ENCODE data around the gene FGFBP1.

Gene FGFBP1

GRCh38 chr4:15935504-15936402 lies 2.8 kb downstream of the FGFBP1 start:
- no peaks in the 10 kb centered on the region for H3K9me3 ChIP-seq (ENCODE audit: low read length)
- no peak overlapping the region for H2AFZ ChIP-seq (ENCODE audit: low read depth, low read length)
- H3K4me1 ChIP-seq (ENCODE audit: insufficient read depth, low read length) = no peaks in the 10 kb centered on the region
- H3K36me3 ChIP-seq (ENCODE audit: insufficient read depth, low read length) = no peaks in the 10 kb centered on the region
- peaks cover 14% of the 10 kb centered on the region for H3K27me3 ChIP-seq (ENCODE audit: insufficient read depth, low read length)
- no peak overlapping the region for H3K4me3 ChIP-seq (ENCODE audit: low read length)

DNA sequence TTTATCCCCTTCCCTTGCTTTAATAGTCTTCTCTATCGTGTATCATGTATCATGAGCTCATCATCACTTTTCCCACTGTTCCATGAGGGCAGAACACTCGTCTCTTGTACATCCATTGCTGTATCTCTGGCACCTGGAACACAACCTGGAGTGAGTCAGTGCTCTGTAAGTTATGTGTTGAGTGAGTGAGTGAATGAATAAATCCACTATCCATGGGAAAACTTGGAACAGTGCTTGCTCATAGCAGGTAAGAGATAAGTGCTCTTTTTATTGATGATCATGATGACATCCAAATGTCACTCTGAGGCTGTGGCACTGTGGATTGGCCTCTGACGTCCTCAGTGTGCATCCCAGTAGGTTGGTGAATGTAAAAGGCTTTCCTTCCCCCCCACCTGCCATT lies 4.3 kb downstream of the FGFBP1 start:
- no peaks in the 10 kb centered on the region for H3K9me3 ChIP-seq (ENCODE audit: low read length)
- no peak overlapping the region for H2AFZ ChIP-seq (ENCODE audit: low read depth, low read length)
- no peaks in the 10 kb centered on the region for H3K36me3 ChIP-seq (ENCODE audit: insufficient read depth, low read length)

DNA sequence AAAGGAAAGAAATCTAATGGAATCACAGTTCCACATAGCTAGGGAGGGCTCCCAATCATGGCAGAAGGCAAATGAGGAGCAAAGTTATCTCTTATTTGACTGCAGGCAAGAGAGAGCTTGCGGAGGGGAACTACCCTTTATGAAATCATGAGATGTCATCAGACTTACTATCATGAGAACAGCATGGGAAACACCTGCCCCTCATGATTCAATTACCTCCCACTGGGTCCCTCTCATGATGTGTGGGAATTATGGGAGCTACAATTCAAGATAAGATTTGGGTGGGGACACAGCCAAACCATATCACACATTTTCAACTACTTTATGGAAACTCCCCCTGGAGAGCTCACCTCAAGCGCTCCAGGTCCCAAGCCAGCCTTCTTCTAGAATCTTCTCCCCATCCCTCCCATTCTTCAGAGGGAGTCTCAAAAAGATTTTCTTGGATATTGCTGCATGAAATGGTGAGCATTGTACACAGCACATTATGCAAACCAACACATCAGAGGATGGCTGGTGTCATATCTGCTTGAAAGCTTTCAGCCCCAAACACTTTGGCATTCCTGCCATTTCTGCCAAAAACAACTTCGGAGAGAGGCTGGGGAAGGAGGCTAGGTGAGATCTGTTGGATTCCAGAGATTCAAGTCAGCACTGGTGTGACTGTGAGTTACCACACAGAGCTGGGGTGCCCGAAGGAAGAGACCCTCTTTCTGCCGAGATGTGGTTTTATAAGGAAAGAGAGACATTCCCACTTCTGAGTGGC lies 6.9 kb downstream of the FGFBP1 start:
- Histone ChIP-seq H2AFZ (ENCODE audit: low read depth, low read length) (no peak overlapping the region), H3K9me3 (ENCODE audit: low read length) (no peaks in the 10 kb centered on the region), H3K36me3 (ENCODE audit: insufficient read depth, low read length) (no peaks in the 10 kb centered on the region), H3K27me3 (ENCODE audit: insufficient read depth, low read length) (peaks cover 7% of the 10 kb centered on the region), H3K4me1 (ENCODE audit: insufficient read depth, low read length) (no peaks in the 10 kb centered on the region), H3K4me3 (ENCODE audit: low read length) (no peak overlapping the region)

More for the DNA sequence above, 4.3 kb downstream of the FGFBP1 start:
- Histone ChIP-seq H3K27me3 (ENCODE audit: insufficient read depth, low read length) (peaks cover 11% of the 10 kb centered on the region), H3K4me3 (ENCODE audit: low read length) (no peak overlapping the region), H3K4me1 (ENCODE audit: insufficient read depth, low read length) (no peaks in the 10 kb centered on the region)

DNA sequence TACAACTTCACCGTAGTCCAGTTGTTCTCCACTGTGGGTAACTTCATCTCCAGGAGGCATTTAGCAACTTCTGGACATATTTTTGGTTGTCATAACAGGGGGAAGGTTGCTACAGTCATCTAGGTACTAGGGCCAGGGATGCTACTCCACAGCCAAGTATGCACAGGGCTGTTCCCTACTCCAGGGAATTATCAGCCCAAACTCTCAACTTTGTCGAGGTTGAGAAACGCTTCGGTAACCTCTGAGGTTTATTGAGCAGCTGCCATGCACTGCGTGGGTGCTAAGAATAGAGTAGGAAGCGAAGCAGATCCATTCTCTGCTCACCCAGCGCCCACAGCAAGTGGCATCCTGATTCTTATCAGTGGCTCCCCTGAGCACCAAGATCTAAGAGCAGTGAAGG lies 8.2 kb downstream of the FGFBP1 start:
- Histone ChIP-seq H3K4me3 (ENCODE audit: low read length) (no peak overlapping the region), H3K4me1 (ENCODE audit: insufficient read depth, low read length) (no peaks in the 10 kb centered on the region), H3K27me3 (ENCODE audit: insufficient read depth, low read length) (peaks cover 7% of the 10 kb centered on the region), H2AFZ (ENCODE audit: low read depth, low read length) (no peak overlapping the region), H3K36me3 (ENCODE audit: insufficient read depth, low read length) (no peaks in the 10 kb centered on the region), H3K9me3 (ENCODE audit: low read length) (no peaks in the 10 kb centered on the region)

- Histone ChIP-seq H3K4me1 (ENCODE audit: insufficient read depth, low read length) (no peaks in the 10 kb centered on the region), H2AFZ (ENCODE audit: low read depth, low read length) (no peak overlapping the region), H3K27me3 (ENCODE audit: insufficient read depth, low read length) (peaks cover 7% of the 10 kb centered on the region), H3K9me3 (ENCODE audit: low read length) (no peaks in the 10 kb centered on the region), H3K4me3 (ENCODE audit: low read length) (no peak overlapping the region), H3K36me3 (ENCODE audit: insufficient read depth, low read length) (no peaks in the 10 kb centered on the region)
Measured at GRCh38 chr4:15929540-15929939, 9.0 kb downstream of the FGFBP1 start.

DNA sequence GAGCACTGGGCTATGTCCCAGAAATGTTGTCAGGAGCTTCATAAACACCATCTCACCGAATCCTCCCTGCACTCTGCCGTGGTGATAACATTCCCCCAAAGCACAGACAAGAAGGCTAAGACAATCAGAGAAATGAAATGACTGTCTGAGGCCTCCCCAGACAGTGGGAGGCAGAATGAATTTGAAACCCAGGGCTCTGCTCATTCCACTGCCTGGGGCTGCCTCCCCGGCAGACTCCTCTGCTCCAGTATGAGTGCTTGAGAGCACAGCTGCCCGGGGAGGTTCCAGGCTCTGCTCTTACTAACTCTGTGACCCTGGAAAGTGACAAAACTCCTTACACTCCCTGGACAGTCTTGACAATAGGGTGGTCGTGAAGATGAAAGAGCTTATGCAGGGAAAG lies 9.7 kb downstream of the FGFBP1 start:
- Histone ChIP-seq H3K27me3 (ENCODE audit: insufficient read depth, low read length) (peaks cover 7% of the 10 kb centered on the region), H3K4me3 (ENCODE audit: low read length) (no peak overlapping the region), H2AFZ (ENCODE audit: low read depth, low read length) (no peak overlapping the region), H3K36me3 (ENCODE audit: insufficient read depth, low read length) (no peaks in the 10 kb centered on the region), H3K9me3 (ENCODE audit: low read length) (no peaks in the 10 kb centered on the region), H3K4me1 (ENCODE audit: insufficient read depth, low read length) (no peaks in the 10 kb centered on the region)

- H2AFZ ChIP-seq (ENCODE audit: low read depth, low read length) = no peak overlapping the region
- no peaks in the 10 kb centered on the region for H3K4me1 ChIP-seq (ENCODE audit: insufficient read depth, low read length)
- H3K27me3 ChIP-seq (ENCODE audit: insufficient read depth, low read length) = peaks cover 5% of the 10 kb centered on the region
- H3K36me3 ChIP-seq (ENCODE audit: insufficient read depth, low read length) = no peaks in the 10 kb centered on the region
- H3K9me3 ChIP-seq (ENCODE audit: low read length) = no peaks in the 10 kb centered on the region
- no peak overlapping the region for H3K4me3 ChIP-seq (ENCODE audit: low read length)
Measured at GRCh38 chr4:15926486-15926885, 12.1 kb downstream of the FGFBP1 start.

DNA sequence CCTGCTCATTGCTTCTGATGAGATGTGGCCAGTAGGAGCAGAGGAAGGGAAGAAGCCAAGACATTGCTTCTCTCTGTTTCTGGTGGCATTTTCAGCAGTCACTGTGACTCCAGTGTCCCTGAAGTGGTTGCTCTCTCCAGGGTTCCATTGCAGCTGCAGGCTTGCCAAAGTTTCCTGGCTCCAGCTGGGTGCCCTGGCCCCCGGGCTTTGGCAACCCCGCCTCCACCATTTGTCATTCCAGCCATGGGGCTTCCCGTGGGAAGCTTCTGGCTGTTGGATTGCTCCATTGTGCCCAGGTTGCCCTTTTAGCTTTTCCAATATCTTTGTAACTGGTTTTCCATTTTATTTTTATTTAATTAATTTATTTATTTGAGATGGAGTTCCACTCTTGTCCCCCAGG lies 12.7 kb downstream of the FGFBP1 start:
- Histone ChIP-seq H3K4me3 (ENCODE audit: low read length) (no peak overlapping the region), H2AFZ (ENCODE audit: low read depth, low read length) (no peak overlapping the region), H3K9me3 (ENCODE audit: low read length) (no peaks in the 10 kb centered on the region), H3K27me3 (ENCODE audit: insufficient read depth, low read length) (peaks cover 8% of the 10 kb centered on the region), H3K4me1 (ENCODE audit: insufficient read depth, low read length) (no peaks in the 10 kb centered on the region), H3K36me3 (ENCODE audit: insufficient read depth, low read length) (no peaks in the 10 kb centered on the region)

- no peak overlapping the region for H3K4me3 ChIP-seq (ENCODE audit: low read length)
Measured at GRCh38 chr4:15921592-15921932, 17.0 kb downstream of the FGFBP1 start.

GRCh38 chr4:15920723-15921591 lies 17.6 kb downstream of the FGFBP1 start:
- Histone ChIP-seq H3K36me3 (ENCODE audit: insufficient read depth, low read length) (no peaks in the 10 kb centered on the region), H3K27me3 (ENCODE audit: insufficient read depth, low read length) (peaks cover 5% of the 10 kb centered on the region), H3K4me1 (ENCODE audit: insufficient read depth, low read length) (no peaks in the 10 kb centered on the region), H2AFZ (ENCODE audit: low read depth, low read length) (no peak overlapping the region), H3K4me3 (ENCODE audit: low read length) (no peak overlapping the region), H3K9me3 (ENCODE audit: low read length) (no peaks in the 10 kb centered on the region)

More at GRCh38 chr4:15921592-15921932, 17.0 kb downstream of the FGFBP1 start:
- no peak overlapping the region for H2AFZ ChIP-seq (ENCODE audit: low read depth, low read length)
- no peaks in the 10 kb centered on the region for H3K36me3 ChIP-seq (ENCODE audit: insufficient read depth, low read length)
- H3K27me3 ChIP-seq (ENCODE audit: insufficient read depth, low read length) = peaks cover 5% of the 10 kb centered on the region
- H3K9me3 ChIP-seq (ENCODE audit: low read length) = no peaks in the 10 kb centered on the region
- H3K4me1 ChIP-seq (ENCODE audit: insufficient read depth, low read length) = no peaks in the 10 kb centered on the region

GRCh38 chr4:15918484-15919129 lies 19.9 kb downstream of the FGFBP1 start:
- Histone ChIP-seq H3K27me3 (ENCODE audit: insufficient read depth, low read length) (peaks cover 3% of the 10 kb centered on the region), H2AFZ (ENCODE audit: low read depth, low read length) (no peak overlapping the region), H3K36me3 (ENCODE audit: insufficient read depth, low read length) (no peaks in the 10 kb centered on the region), H3K9me3 (ENCODE audit: low read length) (no peaks in the 10 kb centered on the region), H3K4me1 (ENCODE audit: insufficient read depth, low read length) (no peaks in the 10 kb centered on the region), H3K4me3 (ENCODE audit: low read length) (no peak overlapping the region)

DNA sequence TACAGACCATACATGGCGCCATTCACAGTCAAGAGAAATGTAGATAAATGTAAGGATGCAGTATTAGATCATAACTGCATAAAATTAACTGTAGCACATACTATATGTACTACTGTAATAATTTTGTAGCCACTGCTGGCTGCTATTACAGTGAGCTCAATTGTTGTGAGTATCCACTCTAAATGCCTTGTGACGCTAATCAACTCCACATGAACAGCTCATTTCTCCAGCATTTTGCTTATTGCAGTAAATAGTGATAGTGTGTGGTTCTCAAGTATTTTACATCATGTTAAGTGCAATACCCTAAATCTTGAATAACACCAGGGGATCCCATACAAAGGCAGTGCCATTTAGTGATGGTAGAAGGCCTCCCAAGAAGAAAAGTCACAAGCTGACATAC lies 21.2 kb downstream of the FGFBP1 start:
- peaks cover 3% of the 10 kb centered on the region for H3K27me3 ChIP-seq (ENCODE audit: insufficient read depth, low read length)
- H3K36me3 ChIP-seq (ENCODE audit: insufficient read depth, low read length) = no peaks in the 10 kb centered on the region
- H2AFZ ChIP-seq (ENCODE audit: low read depth, low read length) = no peak overlapping the region
- H3K4me1 ChIP-seq (ENCODE audit: insufficient read depth, low read length) = no peaks in the 10 kb centered on the region
- no peaks in the 10 kb centered on the region for H3K9me3 ChIP-seq (ENCODE audit: low read length)
- H3K4me3 ChIP-seq (ENCODE audit: low read length) = no peak overlapping the region
